Osteoblast (primary cell): ENCODE measurements around the gene FOXK1. TPM values are rescaled to one million over a fixed set of nuclear protein-coding genes. Genes with fewer than 3 reads are reported as not detected.

Source experiments
- DNase-seq: peaks from one replicate; pipeline ENCODE4 v3.0.0; 2011; ENCODE audit warnings: low spot score, mixed read lengths; ENCODE audit not compliant: insufficient read length; ENCODE audit errors: missing footprints
- H2AFZ ChIP-seq: 2 replicates; pipeline ENCODE4 v1.6.0; 2011; ENCODE audit warnings: mild to moderate bottlenecking, low read length
- H3K27ac ChIP-seq: 2 replicates; pipeline ENCODE4 v1.5.1; 2011; ENCODE audit warnings: mild to moderate bottlenecking, low read depth, low read length, moderate library complexity
- H3K27me3 ChIP-seq: 2 replicates; pipeline ENCODE4 v1.6.0; 2012; ENCODE audit warnings: mild to moderate bottlenecking, control low read depth, inconsistent platforms, low read length, moderate library complexity; ENCODE audit not compliant: insufficient read depth
- H3K36me3 ChIP-seq: 2 replicates; pipeline ENCODE4 v1.5.1; 2011; ENCODE audit warnings: mild to moderate bottlenecking, low read length, control low read depth, moderate library complexity; ENCODE audit not compliant: insufficient read depth
- H3K4me1 ChIP-seq: 2 replicates; pipeline ENCODE4 v1.5.1; 2011; ENCODE audit warnings: mild to moderate bottlenecking, low read length, control low read depth, moderate library complexity; ENCODE audit not compliant: insufficient read depth
- H3K4me2 ChIP-seq: 2 replicates; pipeline ENCODE4 v1.6.0; 2011; ENCODE audit warnings: mild to moderate bottlenecking, low read length; ENCODE audit not compliant: insufficient read depth
- H3K4me3 ChIP-seq: fragments of 200-600 bp; sonication (generic); 3 replicates; pipeline ENCODE4 v1.5.1; 2012; ENCODE audit warnings: mild to moderate bottlenecking, low read length, inconsistent platforms; ENCODE audit not compliant: insufficient read depth
- H3K79me2 ChIP-seq: 2 replicates; pipeline ENCODE4 v1.6.0; 2012; ENCODE audit warnings: mild to moderate bottlenecking, low read length, control low read depth, inconsistent platforms; ENCODE audit not compliant: insufficient read depth
- H3K9me3 ChIP-seq: 2 replicates; pipeline ENCODE4 v1.5.1; 2011; ENCODE audit warnings: low read depth, low read length, control low read depth
- H4K20me1 ChIP-seq: 2 replicates; pipeline ENCODE4 v1.6.0; 2012; ENCODE audit warnings: mild to moderate bottlenecking, low read length, control low read depth; ENCODE audit not compliant: insufficient read depth
- total RNA-seq: library from RNA; depleted of rRNA; stranded (reverse); fragments of >200 nt; gene quantifications from 2 replicates; pipeline ENCODE4 v1.2.3, GENCODE V29; 2012
- TF ChIP-seq, protein P1 (sequence below): IDR thresholded peaks from 2 replicates; pipeline ENCODE4 v1.5.1; 2011; ENCODE audit warnings: mild to moderate bottlenecking, low read depth, low read length, moderate library complexity; ENCODE audit errors: extremely low read depth

FOXK1 gene
- total RNA-seq, 1 donor: 31.8 TPM

DNA sequence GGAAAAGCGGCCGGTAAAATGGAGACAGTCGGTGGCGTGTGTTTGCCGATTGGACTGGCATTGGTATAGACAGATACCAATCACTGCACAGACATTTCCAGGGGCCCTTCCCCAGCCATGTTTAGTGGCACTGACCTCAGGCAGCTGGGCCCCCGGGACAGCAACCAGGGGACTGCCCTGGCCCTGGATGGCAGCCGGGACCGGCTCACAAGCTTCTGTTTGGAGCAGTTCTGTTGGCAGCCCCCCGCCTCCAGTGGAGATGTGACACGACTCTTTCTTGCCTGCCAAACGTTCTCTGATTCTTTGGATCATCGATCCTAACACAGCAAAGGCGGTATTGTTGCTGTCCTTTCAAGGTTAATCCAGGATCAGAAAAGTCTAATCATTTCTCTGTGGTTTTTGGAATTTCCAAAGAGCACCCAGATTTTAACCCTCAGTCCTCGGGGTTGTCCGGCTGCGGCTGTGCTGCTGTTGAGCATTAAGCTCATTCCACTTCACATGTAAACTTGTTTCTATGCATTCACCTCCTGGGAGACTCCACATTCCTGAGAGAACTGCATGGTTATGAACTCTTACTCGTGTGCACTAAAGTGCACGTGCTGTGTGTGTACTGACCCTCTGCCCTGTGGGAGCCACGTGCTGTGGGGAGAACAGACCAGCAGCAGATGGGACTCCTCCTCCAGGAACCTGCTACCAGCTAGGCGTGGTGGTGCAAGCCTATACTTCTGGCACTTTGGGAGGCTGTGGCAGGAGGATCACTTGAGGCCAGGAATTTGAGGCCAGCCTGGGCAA, 46.0 kb downstream of the FOXK1 start:
- TF ChIP-seq, protein P1, sequence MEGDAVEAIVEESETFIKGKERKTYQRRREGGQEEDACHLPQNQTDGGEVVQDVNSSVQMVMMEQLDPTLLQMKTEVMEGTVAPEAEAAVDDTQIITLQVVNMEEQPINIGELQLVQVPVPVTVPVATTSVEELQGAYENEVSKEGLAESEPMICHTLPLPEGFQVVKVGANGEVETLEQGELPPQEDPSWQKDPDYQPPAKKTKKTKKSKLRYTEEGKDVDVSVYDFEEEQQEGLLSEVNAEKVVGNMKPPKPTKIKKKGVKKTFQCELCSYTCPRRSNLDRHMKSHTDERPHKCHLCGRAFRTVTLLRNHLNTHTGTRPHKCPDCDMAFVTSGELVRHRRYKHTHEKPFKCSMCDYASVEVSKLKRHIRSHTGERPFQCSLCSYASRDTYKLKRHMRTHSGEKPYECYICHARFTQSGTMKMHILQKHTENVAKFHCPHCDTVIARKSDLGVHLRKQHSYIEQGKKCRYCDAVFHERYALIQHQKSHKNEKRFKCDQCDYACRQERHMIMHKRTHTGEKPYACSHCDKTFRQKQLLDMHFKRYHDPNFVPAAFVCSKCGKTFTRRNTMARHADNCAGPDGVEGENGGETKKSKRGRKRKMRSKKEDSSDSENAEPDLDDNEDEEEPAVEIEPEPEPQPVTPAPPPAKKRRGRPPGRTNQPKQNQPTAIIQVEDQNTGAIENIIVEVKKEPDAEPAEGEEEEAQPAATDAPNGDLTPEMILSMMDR: no peak
- Histone ChIP-seq H3K79me2 (peaks cover 61% of the 10 kb centered on the region), H2AFZ (no peak overlapping the region), H3K36me3 (peaks cover 4% of the 10 kb centered on the region), H3K9me3 (no peaks in the 10 kb centered on the region), H3K27ac (no peak overlapping the region), H3K4me1 (peaks cover 9% of the 10 kb centered on the region), H3K4me2 (no peak overlapping the region), H3K4me3 (no peak overlapping the region), H4K20me1 (peaks cover 18% of the 10 kb centered on the region), H3K27me3 (no peaks in the 10 kb centered on the region)
- peak; percentile 39 for DNase-seq

GRCh38 chr7:4729266-4729665, 47.2 kb downstream of the FOXK1 start:
- no peaks in the 10 kb centered on the region for H3K9me3 ChIP-seq
- H2AFZ ChIP-seq: no peak overlapping the region
- no peak overlapping the region for H3K4me2 ChIP-seq
- peak; percentile 21 for DNase-seq
- no peaks in the 10 kb centered on the region for H3K27me3 ChIP-seq
- TF ChIP-seq, protein P1: no peak
- H4K20me1 ChIP-seq: peaks cover 29% of the 10 kb centered on the region
- H3K4me1 ChIP-seq: peaks cover 8% of the 10 kb centered on the region
- H3K27ac ChIP-seq: no peak overlapping the region
- no peak overlapping the region for H3K4me3 ChIP-seq
- peaks cover 8% of the 10 kb centered on the region for H3K36me3 ChIP-seq
- H3K79me2 ChIP-seq: peaks cover 61% of the 10 kb centered on the region

DNA sequence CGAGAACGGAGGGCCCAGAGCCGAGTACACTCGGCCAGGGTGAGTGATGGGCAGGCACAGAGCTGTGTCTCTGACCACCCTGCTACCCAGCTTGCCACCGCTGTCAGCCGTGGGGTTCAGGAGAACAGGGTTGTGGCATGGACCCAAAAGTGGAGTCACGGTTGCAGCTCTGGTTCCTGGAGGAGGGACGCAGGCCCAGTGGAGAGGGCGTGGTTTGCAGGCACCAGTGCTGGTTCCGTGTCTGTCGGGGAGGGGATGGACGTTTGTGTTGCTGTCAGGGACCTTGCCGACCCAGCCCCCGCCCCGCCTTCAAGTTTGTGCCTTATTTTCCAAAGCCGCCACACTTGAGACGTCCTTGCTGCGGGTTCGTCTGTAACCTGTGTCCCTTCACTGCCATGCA, 48.2 kb downstream of the FOXK1 start:
- Histone ChIP-seq H3K4me2 (no peak overlapping the region), H3K27ac (no peak overlapping the region), H3K9me3 (no peaks in the 10 kb centered on the region), H4K20me1 (peaks cover 32% of the 10 kb centered on the region), H3K36me3 (peaks cover 11% of the 10 kb centered on the region), H3K4me3 (no peak overlapping the region), H3K79me2 (peaks cover 66% of the 10 kb centered on the region), H2AFZ (no peak overlapping the region), H3K27me3 (no peaks in the 10 kb centered on the region), H3K4me1 (peaks cover 3% of the 10 kb centered on the region)
- no peak for DNase-seq
- TF ChIP-seq, protein P1: no peak

DNA sequence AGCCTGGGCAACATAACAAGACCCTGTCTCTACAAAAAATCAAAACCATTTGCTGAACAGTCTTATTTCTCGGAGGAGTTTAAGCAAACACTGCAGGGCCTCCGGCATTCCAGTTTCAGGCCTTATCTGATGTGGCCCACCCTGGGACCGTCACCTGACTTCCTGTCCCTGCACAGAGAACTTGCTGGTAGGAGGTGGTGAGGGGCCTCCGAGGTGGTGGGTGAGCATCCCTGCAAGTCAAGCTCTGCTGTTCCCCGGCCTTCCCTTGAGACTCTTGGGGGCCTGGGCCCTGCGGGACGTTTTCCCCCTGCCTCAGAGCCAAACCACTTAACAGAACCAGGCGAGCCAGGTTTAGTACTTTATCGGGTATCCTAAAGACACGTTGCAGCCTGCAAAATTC, 48.9 kb downstream of the FOXK1 start:
- Histone ChIP-seq H3K27me3 (no peaks in the 10 kb centered on the region), H3K79me2 (peaks cover 71% of the 10 kb centered on the region), H3K4me2 (no peak overlapping the region), H4K20me1 (peaks cover 32% of the 10 kb centered on the region), H3K4me3 (no peak overlapping the region), H3K4me1 (no peaks in the 10 kb centered on the region), H2AFZ (no peak overlapping the region), H3K36me3 (peaks cover 11% of the 10 kb centered on the region), H3K9me3 (no peaks in the 10 kb centered on the region), H3K27ac (no peak overlapping the region)
- TF ChIP-seq, protein P1: no peak
- no peak for DNase-seq
